Left ventricle myocardium superior (tissue), 1 donor: ENCODE measurements around the gene ZBTB17. TPM values are rescaled to one million over a fixed set of nuclear protein-coding genes. Genes with fewer than 3 reads are reported as not detected.

Experiments used
- ATAC-seq: fragments of 200-7000 bp; cut with Tn5 transposase; one replicate; pipeline ENCODE4 v1.9.1; 2020; ENCODE audit warnings: mild to moderate bottlenecking, moderate library complexity
- DNase-seq: peaks from one replicate; pipeline ENCODE4 v3.0.0-alpha.2; 2020
- intact Hi-C: fragments of 100-400 bp; cut with micrococcal nuclease; formaldehyde crosslinking; loops from one replicate; pipeline ENCODE4 v1.11.0; 2022
- total RNA-seq: library from RNA; stranded (reverse); fragmentation: NEBNext Ultra II Directional; extraction: Animal tissue kit (Norgen Biotek cat#: 25700); gene quantifications from one replicate; pipeline ENCODE4 v1.2.1, GENCODE V29; 2021
- donor health status: DM: no; HTN: yes; CAD: no; lungs with severe emphysema.

ZBTB17 gene
- total RNA-seq, 1 donor from 2014 or later, result 27.3 TPM

GRCh38 chr1:15952317-15953258 is 23.3 kb downstream of the ZBTB17 start:
- intact Hi-C loops, result no loop called here
- ATAC-seq, result no peak
- DNase-seq, result no peak

GRCh38 chr1:15951341-15952153 is 24.4 kb downstream of the ZBTB17 start:
- ATAC-seq (no peak), DNase-seq (no peak)
- intact Hi-C loops, result no loop called here

GRCh38 chr1:15950763-15951295 is 25.1 kb downstream of the ZBTB17 start:
- ATAC-seq, result no peak

DNA sequence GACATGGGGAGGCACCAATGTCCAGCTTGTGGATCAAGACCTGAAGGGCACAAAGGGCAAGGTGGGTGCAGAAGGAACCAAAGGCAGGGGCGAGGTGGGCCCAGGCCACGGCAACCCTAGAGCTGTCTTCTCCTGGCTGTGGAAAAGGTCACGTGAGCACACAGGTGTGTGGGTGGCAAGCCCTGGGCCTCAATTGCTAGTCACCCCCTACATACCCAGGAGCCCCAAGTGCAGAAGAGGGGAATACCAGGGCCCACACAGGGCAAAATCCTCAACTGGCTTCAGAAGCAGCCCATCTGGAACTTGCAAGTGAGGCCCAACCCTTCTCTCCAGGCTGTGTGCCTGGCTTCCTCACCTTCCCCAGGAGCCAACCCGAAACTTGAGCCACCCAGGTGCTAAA is 25.6 kb downstream of the ZBTB17 start:
- DNase-seq (no peak), ATAC-seq (no peak)
- intact Hi-C loops, result no loop called here

More at GRCh38 chr1:15950763-15951295, 25.1 kb downstream of the ZBTB17 start:
- intact Hi-C loops, result no loop called here
- DNase-seq, result no peak

- ATAC-seq, result peak; percentile 84
- DNase-seq, result peak; percentile 87
- intact Hi-C loops, result no loop called here
Measured at GRCh38 chr1:15949453-15950245, 26.3 kb downstream of the ZBTB17 start.

DNA sequence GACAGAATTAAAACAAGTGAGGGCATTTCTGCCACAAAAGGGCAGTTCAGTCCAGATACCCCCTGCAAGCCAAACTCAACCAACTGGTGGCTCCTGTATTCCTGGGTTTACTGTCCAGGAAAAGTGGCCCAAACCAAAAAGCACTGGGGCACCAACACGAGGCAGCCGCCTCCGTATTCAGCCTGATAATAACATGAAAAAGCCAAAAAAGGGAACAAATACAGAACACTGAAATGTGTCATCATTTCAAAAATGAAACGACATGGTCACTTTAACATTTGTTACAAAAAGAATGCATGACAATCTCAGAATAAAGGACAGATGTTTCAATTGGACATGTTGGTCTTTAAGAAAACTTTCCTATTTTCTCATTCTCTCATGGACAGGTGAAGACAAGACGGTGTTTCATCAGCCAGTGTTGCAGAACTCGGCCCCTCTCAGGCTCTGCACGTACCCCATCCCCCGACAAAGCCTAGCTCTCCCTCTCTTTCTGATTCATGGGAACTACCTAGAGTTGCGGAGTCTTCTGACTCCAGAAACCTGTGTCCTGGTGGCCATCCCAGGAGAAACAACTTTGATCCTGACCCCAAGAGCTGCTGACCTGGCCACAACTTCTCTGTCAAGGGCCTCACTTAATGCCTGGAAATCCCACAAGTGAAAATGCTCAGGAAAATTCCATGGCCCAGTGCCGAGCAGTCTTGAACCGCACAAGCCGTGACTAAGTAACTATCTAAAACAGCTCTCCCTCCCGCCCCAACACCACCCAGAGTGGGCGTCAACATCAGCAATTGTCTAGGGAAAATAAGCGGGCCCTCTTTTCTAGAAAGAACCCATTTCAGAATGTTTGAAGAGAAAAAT is 27.1 kb downstream of the ZBTB17 start:
- DNase-seq (peak; percentile 74), ATAC-seq (peak; percentile 58)
- intact Hi-C loops, result no loop called here

DNA sequence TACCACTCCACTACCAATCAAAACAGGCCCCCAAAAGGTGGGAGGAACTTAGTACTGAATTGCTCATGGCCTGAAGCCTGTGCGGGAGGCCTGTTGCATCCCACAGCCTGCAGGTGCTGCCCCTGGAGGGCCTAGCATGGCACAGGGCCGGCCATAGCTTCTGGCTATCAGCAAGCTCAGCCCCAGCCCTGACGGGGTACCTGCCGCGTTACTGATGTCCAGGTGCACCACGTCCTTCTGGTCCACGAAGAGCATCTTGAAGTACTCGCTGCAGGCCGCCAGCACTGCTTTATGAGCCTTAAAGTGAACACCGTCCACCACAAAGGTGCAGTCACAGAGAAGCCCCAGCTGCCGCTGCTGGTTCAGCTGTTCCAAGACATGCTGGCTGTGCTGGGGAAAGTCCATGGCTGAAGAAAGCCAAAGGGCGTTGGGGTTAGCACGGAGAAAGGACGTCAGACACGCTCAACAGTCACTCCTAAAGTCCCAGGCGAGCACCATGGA is 27.8 kb downstream of the ZBTB17 start:
- no peak for DNase-seq

GRCh38 chr1:15947382-15948090 is 28.4 kb downstream of the ZBTB17 start:
- intact Hi-C loops, result no loop called here
- DNase-seq (no peak), ATAC-seq (no peak)

More for the DNA sequence above, 27.8 kb downstream of the ZBTB17 start:
- no peak for ATAC-seq
- intact Hi-C loops, result no loop called here

DNA sequence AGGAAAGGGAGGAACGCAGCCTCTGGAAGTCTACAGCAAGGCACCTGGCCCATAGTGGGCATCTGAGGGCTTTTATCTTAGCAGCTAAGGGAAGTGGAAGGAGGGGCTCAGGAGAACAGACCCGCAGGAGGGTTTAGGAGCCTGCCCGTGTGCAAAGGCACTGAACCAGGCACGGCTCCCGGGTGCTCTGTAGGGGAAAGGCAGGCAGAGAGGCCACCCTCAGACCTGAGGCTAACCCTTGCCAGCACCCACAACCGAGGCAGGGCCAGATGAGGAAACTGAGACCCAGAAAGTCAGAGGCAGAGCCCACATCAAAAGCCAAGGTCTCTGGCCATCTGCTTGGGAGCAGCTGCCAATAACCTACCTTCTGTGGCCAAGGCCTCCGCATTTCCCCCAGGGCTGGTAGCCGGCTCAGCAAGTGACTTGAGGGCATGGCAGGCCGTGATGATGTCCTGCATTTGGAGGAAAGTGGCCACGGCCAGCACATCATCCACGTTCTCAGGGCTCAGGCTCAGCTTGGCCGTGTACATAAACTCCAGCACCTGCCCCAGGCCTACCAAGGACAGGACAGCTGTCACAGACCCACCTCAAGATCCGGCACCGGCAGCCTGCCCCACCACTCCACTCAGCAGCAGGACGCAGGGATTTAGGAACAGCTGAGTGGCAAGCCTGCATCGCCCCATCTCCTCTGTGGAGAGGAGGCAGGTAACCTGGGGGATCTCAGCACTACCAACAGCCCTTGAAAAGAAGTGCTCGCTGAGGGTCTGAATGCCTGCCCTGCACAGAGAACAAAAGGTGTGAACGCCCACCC is 29.1 kb downstream of the ZBTB17 start:
- ATAC-seq, result no peak
- no peak for DNase-seq
- intact Hi-C loops, result no loop called here

- DNase-seq (no peak), ATAC-seq (no peak)
- intact Hi-C loops, result no loop called here
Measured at GRCh38 chr1:15945832-15946448, 30.0 kb downstream of the ZBTB17 start.

GRCh38 chr1:15945011-15945831 is 30.7 kb downstream of the ZBTB17 start:
- intact Hi-C loops, result no loop called here
- DNase-seq, result no peak
- no peak for ATAC-seq

GRCh38 chr1:15944308-15945010 is 31.4 kb downstream of the ZBTB17 start:
- intact Hi-C loops, result no loop called here
- no peak for DNase-seq

GRCh38 chr1:15943992-15944307 is 32.0 kb downstream of the ZBTB17 start:
- DNase-seq (no peak), ATAC-seq (no peak)
- intact Hi-C loops, result no loop called here

More at GRCh38 chr1:15944308-15945010, 31.4 kb downstream of the ZBTB17 start:
- ATAC-seq, result no peak

GRCh38 chr1:15943328-15943991 is 32.4 kb downstream of the ZBTB17 start:
- DNase-seq (no peak), ATAC-seq (no peak)
- intact Hi-C loops, result no loop called here
